ENCODE results near the gene IDI2.

The IDI2 gene

DNA sequence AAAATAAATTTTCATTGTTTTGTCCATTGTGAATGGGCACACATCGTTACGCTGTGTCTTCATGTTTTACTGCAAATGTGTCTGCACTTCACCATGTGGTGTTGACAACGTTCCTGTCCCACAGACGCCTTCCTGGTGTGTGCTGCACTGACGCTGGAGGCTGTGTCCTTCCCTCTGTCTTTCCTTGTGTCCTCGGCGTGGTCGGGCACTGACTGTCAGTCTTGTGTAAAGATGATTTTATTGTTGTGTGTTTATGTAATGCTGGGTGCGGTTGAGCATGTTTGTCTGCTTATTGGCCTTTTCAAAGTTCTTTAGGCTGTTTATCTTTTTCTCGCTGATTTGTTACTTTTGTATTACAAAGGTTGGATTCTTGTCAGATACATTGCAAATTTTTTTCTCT lies 18.1 kb downstream of the IDI2 start:
- DNase-seq (ENCODE audit: low read depth) = no peak

DNA sequence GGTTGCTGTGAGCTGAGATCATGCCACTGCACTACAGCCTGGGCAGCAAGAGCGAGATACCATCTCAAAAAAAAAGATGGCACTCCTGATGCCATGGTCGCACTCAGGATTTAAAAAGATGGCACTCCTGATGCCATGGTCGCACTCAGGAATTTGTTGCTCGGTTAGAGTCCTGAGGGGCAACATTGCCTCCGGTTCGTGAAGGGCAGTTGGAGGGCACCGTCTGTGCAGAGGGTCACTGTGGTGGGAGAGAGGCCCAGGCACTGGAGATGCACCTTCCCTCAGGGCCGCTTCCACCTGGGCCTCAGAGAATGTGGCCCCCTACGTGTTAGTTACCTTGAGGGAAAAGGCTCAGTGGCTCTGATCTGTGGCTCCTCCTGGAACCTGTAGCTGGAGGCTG lies 19.1 kb downstream of the IDI2 start:
- DNase-seq (ENCODE audit: low read depth) = no peak

DNA sequence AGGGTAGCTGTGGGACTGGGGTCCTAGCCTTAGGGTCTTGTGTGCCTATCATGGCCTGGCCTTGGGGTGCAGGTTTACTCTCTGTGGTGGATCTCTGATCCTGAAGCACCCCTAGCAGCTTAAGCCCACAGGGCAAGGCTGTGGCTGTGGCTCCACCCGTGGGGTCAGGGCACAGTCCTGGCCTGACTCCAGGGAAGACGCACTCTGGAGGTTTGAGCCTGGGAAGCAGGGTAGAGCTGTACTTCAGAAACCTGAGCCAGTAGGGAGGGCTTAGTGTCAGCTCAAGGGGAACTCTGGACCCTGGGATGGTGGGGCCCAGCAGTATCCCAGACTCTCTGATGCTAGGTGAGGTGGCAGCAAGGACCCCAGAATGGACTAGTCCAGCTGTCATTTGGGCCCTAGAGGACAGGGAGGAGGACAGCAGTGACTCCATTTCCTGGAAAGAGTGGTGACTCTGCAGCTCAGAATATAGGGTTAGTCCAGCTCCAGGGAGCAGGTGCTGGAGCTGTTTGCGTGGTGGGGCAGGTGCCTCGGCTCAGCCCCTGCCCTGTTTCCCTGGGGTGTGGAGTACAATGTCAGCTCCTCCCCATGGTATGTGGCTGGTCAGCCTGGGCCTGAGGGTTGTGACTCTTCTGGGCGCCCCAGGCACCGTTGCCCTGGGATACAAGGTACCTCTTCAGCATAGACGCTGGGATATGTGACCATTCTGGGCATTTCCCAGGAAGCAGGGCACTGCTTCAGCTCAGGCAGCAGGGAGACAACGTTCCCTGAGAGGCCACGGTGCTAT lies 21.6 kb downstream of the IDI2 start:
- no peak for DNase-seq (ENCODE audit: low read depth)

DNA sequence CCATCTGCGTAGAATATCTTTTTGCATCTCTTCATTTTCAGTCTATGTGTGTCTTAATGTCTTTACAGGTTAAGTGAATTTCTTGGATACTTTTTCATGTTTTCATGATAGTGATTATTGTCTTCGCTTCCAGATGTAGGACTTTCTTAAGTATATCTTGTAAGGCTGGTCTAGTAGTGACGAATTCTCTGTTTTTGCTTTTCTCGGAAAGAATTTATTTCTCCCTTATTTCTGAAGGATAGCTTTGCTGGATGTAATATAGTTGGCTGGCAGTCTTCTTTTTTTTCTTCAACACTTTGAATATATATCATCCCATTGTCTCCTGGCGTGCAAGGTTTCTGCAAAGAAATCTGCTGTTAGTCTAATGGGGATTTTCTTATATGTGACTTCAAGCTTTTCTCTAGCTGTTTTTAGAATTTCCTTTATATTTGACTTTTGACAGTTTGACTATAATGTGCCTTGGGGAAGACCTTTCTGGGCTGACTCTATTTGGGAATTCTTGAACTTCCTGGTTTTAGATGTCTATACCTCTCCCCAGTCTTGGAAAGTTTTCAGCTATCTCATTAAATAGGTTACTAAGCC lies 23.1 kb downstream of the IDI2 start:
- no peak for DNase-seq (ENCODE audit: low read depth)

GRCh38 chr10:997266-998022 lies 28.2 kb downstream of the IDI2 start:
- DNase-seq (ENCODE audit: low read depth) = no peak

GRCh38 chr10:996031-996430 lies 29.6 kb downstream of the IDI2 start:
- no peak for DNase-seq (ENCODE audit: low read depth)

- DNase-seq (ENCODE audit: low read depth) = no peak
Measured at GRCh38 chr10:995559-995926, 30.1 kb downstream of the IDI2 start.

GRCh38 chr10:994836-995558 lies 30.7 kb downstream of the IDI2 start:
- DNase-seq (ENCODE audit: low read depth) = no peak

DNA sequence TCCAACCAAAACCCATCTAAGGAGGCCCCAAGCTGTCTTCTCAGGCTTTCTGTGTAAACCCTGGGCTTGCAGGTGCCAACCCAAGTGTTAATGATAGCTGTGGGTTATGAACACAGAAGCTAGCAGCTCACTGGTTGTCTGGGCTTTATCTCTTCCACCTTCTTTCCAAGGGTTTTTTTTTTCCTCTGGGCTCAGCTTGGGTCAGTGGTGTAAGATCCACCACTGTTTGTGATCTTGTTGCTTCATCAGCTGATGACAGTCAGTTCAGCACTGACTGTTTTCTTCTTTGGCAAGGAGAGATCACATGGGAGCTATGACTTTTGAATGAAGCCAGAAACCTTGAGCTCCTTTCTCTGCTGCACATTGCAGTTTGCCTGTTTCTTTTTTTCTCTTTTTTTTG lies 32.8 kb downstream of the IDI2 start:
- no peak for DNase-seq (ENCODE audit: low read depth)

DNA sequence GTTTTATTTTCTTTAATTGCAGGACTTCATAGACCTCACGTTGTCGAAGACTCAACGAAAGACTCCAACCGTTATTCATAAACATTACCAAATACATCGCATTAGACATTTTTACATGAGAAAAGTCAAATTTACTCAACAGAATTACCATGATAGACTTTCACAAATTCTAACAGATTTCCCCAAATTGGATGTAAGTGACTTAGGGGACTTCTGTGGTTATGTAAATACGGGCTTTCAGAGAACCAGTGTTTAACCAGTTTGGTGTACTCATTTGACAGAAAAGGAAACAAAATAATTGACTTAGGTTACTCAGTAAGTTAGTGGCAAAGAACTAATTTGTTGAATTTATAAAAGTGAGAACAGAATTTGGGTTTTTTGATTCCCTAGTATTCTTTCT lies 33.2 kb downstream of the IDI2 start:
- no peak for DNase-seq (ENCODE audit: low read depth)

- DNase-seq (ENCODE audit: low read depth) = no peak
Measured at GRCh38 chr10:990808-991207, 34.9 kb downstream of the IDI2 start.

GRCh38 chr10:988667-989545 lies 36.8 kb downstream of the IDI2 start:
- no peak for DNase-seq (ENCODE audit: low read depth)

DNA sequence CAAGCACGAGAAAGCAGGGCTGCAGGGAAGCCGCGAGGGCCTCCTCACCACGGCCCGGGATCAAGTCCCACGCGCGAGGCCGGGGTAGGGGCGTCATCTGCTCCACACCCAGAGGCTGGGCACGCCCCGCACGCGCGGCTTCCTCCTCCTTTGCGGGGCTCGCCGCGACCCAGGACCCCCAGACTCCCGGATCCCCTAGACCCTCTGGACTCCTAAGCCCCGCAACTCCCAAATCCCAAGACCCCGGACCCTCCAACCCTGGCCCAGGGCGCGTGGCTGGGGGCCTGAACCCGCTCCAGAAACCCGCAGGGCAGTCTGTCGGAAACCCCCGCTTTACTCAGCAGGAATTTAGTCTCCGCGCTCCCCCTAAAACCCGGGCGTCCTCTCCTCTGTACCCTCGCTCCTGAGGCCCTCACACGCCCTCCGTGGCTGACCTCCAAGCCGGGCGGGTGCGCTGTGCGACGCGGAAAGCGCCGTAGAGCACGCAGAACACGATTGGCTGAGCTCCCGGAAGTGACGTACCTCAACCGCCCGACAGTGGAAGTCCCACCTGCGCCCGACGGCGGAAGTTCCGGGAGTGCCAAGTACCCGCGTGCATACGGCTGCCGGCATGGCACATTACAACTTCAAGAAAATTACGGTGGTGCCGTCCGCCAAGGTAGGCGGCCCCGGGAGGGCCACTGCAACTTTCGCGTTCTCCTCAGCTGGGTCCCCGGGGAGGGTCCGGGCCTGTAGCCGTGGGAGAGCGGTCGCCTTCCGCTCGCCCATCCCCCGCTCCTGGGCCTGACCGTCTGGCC lies 37.6 kb downstream of the IDI2 start, which contains the start of gene GTPBP4:
Gene GTPBP4, plus strand, starts transcription at position 565 of the 797 bp plus-strand sequence. Its CDS starts 46 bp downstream, at position 611.
- peak; percentile 95 for DNase-seq (ENCODE audit: low read depth)

GRCh38 chr10:987620-987869 lies 38.1 kb downstream of the IDI2 start:
- no peak for DNase-seq (ENCODE audit: low read depth)

DNA sequence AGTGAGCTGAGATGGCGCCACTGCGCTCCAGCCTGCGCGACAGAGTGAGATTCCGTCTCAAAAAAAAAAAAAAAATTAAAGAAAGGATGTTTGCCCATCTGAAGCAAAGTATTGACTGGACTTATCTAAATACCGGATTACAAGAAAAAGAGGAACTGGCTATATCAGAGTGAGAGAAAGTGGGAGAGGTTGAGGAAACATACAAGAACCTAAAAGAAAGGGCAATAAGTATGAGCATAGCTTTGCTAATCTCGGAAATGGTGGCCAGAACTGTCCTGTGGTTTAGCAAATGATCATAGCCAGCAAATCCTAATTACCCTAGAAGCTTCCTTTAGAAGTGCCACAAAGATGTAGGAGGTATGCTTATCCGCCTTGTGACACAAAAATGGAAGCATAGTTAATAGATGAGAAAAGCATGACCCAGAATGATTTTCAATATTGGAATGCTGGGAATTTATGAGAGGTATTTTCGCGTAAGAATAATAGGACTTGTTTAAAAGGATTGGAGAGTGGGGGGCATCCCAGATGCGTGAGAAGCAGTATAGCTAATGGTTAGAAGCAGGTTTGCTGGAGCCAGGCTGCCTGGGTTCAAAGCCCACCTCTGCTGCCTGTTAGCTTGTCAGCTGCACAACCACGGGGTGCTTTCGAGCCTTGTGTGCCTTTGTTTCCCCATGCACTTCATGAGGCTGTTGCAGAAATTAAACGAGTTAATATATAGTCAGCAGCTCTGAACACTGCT lies 38.6 kb downstream of the IDI2 start:
- DNase-seq (ENCODE audit: low read depth) = no peak

DNA sequence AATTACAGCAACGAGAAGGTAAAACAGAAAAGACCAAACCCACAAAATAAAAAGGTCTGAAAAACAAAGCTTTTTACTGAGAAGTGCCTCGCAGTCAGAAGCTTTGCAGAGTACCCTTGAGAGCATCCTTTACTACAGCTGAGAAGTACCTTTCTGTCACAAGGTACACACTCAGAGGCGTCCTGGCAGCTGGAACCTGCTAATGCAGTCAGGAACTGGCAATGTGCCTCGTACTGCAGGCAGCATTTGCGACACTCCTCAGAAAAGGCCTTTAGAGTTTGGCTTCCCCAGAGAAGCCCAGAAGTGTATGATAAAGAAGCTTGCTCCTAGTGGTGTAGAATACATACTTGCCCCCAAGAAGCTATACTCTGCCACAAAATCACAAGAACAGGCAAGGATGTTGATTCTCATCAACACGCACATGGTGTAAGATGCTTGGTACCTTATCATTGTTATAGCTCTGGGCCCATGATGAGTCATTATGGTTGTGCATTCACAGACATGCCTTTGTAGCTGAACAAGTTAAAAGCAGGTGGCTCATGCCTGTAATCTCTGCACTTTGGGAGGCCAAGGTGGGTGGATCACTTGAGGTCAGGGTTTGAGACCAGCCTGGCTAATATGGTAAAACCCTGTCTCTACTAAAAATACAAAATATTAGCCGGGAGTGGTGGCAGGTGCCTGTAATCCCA lies 39.4 kb downstream of the IDI2 start:
- DNase-seq (ENCODE audit: low read depth) = no peak

GRCh38 chr10:985361-985760 lies 40.3 kb downstream of the IDI2 start:
- DNase-seq (ENCODE audit: low read depth) = no peak

- DNase-seq (ENCODE audit: low read depth) = no peak
Measured at GRCh38 chr10:983971-984655, 41.5 kb downstream of the IDI2 start.

DNA sequence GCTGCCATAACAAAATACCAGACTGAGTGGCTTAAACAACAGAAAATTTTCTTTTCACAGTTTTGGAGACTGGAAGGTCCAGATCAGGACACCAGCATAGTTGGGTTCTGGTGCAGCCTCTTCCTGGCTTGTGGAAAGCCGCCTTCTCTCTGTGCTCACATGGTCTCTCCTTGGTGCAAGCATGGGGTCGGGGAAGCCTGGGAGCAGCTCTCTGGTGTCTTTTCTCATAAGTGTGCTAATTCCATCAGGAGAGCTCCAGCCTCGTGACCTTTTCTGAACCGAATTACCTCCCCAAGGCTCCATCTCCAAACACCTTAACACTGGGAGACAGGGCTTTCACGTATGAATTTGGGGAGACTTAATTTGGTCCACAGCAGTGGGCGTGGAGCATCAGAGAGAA lies 42.3 kb downstream of the IDI2 start:
- DNase-seq (ENCODE audit: low read depth) = no peak

All from activated T-helper 9 cell treated with anti-CD3 and anti-CD28 coated beads, Interleukin-2, amount 50 U/mL, for 16 hours (primary cell).